HG03558 (cell line): ENCODE measurements around the gene C8G.

Experiments used
- ATAC-seq: cut with Tn5 transposase; IDR thresholded peaks from one replicate; pipeline ENCODE4 v1.9.1; 2021; ENCODE audit warnings: moderate number of reproducible peaks; ENCODE audit not compliant: unreplicated experiment; ENCODE audit errors: extremely low read depth

Gene C8G

DNA sequence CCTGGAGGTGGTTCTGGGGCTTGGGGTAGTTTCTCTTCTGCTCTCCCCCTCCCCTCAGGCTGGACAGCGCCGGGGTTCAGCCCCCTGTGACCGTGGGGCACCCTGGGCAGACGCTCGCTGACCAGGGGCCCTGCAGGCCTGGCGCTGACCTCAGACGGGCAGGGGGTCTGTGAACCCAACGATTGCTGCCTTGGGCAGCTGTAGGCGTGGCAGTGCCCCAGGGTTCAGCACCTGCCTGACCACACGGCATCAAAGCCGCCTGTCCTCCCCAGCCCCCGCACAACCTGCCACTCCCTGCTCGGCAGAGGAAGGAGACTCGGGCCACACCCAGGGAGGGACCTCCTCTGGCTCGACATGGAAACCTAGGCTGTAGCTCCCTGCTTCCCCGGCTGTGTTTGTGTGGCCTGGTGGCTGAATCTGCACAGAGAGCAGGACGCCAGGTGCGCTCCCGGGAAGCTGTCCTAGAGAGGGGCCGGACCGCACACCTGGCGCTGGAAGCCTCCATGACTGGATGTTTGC is 19.2 kb downstream of the C8G start:
- ATAC-seq, result no peak

DNA sequence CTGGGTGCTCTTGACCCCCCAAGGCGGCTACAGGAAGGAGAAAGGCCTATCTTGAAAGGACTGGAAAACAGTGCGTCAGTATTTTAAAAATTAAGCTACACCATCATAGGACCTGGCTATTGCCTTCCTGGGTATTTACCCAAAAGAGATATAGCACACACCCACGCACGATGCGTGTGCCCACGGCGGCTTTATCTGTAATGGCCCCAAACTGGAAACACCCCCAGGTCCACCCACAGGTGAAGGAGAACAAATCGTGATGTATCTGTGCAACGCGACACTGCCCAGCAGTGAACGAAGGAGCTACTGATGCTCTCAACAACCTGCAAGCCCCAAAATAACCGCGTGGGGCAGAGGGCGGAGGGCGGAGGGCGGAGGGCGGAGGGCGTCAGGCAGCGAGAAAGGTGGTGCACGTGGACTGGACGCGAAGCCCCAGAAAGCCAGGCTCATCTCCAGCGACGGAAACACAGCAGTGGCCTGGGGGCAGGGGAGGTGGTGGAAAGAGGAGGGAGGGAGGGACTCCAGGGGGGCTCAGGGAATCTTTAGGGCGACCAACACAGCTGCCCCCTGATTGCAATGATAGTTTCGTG is 19.9 kb downstream of the C8G start:
- no peak for ATAC-seq

DNA sequence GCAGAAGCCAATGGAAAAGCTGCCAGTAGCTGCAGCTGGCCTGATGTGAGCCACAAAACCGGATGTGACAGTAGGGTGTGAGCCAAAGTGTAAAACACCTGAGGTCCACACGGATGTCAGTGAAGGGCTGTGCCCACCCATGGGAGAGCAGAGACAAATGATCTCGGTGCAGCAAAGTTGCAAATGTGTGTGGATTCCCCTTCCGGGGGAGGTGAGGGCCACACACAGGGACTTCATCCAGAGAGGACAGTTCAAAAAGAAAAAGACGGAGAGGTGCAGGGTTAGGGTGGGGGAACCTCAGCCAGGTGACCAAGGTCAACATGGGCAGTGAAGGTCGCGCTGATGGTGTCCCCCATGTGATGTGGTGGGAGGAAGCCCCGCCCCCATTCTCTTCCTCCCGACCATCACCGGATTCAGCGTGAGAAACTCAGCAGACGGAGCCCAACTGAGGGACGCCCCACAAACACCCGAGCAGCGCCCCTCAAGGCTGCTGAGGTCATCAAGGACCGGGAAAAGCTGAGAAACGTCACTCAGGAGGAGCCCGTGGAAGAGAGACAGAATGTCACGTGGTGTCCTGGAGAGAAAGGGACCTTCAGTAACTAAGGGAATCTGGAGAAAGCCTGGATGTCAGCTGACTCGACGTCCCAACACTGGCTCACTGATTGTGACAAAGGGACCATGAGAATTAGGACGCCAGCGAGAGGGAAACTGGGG is 20.9 kb downstream of the C8G start:
- ATAC-seq, result no peak

DNA sequence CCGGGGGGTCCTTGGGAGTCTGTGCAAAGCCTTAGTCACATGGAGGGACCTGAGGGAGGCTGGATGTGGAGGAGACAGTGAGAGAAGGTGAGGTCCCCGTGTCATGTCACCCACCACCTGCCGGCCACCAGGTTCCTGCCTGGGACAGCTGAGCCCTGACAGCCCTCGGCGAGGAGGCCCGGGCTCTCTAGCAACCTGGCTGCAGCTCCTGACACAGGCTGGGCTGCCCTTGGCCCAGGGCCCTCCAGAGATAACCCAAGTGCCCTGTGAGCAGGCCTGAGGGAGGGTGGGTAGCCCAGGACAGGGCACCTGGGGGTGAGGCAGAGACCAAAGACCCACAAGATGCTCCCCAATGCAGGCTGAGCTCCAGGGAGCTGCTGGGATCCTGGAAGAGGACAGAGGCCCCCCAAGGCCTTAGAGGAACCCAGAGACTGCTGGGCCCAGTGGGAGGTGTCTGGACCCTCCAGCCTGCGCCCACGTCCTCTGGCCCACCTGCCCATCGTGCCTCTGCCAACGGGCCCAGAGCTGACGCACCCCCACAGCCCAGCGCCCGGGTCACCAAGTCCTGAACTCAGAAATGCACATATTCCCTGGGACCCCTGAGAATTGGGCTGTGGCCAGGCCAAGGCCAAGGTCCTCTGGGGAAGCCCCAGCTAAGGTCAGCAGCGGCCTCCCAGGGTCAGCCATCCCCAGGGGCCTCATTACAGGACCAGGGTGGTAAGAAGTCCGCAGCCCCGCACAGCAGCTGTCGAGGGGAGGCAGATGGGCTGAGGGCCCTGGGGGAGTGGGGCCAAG is 23.5 kb downstream of the C8G start:
- ATAC-seq, result no peak

DNA sequence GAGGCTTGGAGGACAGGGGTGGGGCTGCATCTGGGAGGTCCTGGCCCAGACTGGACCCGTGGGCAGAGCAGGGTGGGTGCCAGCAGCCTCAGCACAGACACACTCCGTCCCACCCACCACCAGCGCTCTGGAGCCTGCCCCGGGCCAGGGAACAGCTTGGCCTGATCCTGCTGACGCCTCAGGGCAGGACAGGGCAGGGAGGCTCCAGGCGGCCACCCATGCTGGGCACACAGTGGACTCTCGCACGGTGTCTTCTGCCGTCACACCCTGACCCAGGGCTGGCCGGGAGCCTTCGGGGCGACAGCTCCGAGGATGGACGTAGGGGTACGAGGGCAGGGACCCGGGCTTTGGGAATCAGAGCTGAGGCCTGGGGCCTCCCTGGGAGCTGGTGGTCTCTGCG is 24.1 kb downstream of the C8G start:
- no peak for ATAC-seq

DNA sequence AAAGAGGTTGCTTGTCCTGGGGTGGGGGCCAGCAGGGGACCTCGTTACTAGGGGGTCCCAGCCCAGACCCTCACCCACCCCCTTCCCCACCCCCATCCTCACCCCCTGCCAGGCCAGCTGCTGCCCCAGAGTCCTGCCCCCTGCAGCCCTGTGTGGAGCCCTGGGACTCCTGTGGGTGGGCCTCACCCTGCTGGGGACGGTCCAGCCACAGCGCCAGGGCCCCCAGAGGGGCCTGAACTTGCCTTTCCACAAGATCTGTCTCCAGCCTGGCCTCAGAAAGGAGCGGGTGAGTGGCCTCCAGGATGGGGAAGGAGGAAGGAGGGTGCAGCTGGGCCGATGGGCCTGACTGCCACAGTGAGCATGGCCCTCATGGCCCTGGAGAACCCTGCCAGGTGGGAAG is 24.7 kb downstream of the C8G start:
- ATAC-seq, result no peak

DNA sequence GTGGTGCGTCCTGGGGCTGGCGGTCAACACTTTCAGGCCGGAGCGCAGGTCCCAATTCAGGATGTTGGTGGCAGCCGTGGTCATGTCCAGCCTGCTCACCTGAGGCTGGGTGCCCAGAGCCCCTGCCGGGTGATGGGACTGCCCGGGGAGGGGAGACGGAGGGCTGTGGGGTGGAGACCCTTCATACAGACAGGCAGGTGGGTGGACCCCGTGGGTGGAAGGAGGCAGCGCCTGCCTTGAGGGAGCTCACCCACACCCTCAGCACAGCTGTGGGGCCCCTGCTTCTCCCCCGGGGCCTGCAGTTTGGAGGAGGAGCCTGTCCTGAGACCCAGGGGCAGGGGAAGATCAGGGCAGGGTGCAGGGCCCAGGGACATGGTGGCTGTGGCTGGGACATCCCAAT is 25.3 kb downstream of the C8G start:
- no peak for ATAC-seq

DNA sequence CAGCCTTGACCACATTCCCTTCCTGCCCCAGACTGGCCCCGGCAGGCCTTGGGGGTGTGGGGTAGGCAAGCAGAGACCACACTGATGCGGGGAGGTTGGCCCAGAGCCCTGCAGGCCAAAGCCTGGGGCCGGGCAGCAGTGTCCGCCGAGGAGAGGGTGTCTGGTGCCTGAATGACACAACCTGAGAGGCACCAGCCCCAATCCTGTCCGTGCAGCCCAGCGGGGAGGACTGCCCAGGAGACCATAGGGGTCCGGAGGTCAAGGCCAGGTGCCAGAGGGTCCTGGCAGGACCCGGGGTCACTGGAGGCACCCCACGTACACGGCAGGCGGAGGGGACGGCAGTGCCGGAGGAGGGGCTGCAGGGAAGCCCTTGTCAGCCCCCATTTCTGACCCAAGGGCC is 26.7 kb downstream of the C8G start:
- no peak for ATAC-seq

DNA sequence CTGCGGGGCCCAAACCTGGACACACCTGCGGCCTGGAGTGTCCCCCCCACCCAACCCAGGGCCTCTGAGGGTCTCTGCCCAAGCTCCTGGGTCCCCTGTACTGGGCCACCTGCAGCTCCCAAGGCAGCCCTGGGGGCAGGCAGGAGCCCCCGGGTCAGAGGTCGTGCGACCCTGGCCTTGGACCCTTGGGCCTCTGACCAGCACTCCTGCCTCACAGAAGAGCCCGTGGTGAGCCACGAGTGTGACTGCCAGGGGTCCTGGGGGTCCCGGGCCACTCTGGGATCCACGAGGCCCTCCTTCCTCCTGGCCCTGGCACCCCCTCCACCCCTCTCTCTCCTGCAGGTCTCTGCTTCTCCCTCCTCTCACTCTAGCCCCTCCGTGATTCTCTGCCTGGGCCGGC is 27.3 kb downstream of the C8G start:
- no peak for ATAC-seq

DNA sequence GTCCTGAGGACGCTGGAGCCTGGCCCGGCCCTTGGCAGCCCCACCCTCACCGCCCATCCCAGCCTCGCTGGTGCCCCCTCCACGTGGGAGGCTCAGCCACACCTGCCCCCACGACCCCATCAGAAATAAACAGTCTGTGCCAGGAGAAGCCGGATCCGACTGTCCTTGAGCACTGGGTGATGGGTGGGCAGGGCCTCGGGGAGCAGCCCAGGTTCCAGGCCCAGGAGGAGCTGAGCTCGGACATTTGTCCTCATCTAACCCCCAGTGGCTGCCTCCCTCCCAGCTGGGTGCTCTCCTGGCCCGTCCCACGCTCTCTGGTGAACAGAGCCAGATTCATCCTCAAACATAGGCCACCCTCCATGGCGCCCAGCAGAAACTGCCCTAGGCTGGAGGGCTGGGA is 27.7 kb downstream of the C8G start:
- no peak for ATAC-seq

DNA sequence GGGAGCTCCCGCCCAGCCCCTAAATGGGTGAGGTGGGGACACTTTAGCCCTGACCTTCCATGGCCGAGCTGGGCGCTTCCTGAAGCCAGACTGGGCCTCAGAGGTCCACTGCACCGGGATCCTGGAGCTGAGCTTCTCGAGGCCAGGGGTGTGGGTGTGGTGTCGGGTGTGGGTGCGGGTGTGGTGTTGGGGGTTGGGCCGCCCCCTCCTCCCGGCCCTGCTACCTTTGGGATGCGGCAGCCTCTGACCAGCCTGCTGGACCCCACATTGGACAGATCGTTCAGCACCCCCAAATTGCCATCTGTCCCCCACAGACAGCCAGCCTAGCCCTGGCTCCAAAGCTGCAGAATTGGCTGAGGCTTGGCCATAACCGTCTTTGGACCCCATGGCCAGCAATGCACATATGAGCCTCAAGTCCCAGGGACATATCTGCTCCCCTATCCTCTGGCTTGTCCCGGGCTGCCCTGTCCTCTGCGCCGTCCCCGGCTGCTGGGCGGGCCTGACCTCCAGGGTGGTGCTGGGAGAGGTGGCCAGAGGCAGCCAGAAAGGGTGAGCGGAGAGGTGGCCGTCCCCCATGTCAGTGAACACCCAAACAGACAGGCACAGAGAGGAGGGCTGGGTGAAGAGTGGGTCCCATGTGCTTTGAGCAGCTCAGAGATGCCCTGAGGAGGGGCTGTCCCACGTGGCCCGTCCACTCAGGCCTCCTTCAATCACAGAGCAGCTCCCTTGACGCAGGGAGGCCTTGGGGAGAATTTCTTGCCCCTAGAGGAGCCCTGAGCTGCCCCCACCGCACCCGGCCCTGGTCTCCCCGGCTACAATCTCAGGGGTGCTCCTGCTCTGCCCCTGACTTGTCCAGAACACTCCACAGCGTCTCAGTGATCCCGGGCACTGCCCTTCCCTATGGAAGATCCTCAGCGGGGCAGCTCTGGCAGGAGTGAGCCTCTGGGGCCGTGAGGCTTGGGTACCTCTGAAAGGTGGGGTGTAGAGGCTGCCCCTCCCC is 28.9 kb downstream of the C8G start:
- no peak for ATAC-seq

DNA sequence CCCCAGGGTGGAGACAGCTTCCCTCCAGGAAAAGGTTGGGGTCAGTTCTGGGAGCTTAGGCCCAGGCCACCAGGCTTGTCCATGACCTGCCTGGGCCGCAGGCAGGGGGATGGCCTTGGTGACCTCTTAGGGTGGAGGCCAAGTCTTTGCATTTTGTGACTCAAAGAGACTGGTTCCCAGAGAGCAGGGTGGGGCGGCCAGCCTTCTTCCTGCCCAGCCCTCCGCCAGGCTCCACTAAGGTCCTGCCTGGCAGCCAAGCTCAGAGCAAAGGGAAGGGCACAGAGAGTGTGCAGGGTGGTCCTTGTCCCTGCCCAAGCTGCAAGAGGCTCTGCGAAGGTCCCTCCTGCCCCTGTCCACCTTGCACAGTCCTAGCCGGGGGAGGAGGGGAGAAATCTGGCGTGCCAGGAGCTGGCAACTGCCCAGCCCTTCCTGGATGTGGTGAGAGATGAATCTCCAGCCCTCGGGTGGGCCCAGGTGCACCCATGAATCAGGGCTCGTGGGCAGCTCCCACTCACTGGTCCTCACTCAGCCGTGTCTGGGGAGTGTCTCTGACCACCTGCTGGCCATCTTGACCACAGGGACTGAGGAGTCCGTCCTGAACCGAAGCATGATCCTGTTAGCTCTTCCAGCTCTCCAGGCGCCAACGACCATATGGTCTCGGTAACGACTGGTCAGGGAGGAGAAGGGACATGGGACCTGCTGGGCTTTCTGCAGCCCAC is 29.9 kb downstream of the C8G start:
- ATAC-seq, result no peak

DNA sequence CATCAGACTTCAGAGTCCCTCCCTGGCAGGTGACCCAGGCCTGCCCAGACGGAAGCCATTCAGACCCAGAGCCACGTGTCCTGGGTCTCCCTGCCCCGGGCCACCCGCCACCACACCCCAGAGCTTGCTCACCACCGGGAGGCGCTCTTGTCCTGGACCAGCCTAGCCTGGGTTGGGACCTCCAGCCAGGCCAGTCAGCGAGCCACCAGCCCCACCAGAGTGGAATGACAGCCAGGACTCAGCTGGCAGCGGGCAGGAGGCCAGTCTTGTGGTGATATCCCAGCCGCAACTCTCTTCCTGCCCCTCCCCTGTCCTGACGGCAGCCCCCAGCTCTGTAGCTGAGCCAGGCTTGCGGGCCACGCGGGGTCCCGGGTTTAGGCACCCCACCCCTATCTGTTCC is 30.6 kb downstream of the C8G start:
- no peak for ATAC-seq

DNA sequence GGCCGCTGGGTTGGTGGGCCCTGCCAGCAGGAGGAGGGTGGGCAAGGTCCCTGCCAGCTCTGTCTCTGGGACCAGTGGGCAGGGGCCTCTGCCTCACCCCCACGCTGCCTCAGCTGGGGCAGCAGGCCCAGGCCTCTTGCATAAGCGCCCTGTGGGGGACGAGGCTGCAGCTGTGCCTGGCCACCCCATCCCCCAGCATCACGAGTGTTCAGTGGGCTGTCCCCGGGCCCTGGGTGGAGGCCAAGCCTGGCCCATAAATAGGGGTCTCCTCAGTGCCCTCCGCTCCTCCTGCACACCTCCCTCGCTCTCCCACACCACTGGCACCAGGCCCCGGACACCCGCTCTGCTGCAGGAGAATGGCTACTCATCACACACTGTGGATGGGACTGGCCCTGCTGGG is 32.2 kb downstream of the C8G start, which contains the start of gene PTGDS:
Gene PTGDS (plus strand): TSS at position 282 of the 400 bp plus-strand sequence. CDS start 75 bp downstream, at position 357.
- no peak for ATAC-seq

DNA sequence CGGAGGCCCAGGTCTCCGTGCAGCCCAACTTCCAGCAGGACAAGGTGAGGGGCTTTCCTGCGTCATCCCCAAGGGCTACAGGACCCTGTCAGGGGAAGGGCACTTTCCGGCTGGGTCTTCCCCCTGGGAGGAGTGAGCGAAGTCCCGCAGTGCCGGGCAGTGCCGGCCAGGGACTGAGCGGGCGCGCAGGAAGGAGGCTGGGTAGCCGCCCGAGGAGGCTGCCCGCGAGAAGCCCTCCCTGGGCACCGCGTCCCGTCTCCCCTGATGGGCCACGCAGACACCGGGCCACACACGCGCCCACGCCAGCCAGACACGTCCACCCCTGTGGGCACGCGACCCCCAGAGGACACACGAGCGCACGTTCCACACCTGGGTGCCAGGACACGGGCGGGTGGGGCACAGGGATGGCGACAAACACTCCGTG is 32.6 kb downstream of the C8G start:
- no peak for ATAC-seq

DNA sequence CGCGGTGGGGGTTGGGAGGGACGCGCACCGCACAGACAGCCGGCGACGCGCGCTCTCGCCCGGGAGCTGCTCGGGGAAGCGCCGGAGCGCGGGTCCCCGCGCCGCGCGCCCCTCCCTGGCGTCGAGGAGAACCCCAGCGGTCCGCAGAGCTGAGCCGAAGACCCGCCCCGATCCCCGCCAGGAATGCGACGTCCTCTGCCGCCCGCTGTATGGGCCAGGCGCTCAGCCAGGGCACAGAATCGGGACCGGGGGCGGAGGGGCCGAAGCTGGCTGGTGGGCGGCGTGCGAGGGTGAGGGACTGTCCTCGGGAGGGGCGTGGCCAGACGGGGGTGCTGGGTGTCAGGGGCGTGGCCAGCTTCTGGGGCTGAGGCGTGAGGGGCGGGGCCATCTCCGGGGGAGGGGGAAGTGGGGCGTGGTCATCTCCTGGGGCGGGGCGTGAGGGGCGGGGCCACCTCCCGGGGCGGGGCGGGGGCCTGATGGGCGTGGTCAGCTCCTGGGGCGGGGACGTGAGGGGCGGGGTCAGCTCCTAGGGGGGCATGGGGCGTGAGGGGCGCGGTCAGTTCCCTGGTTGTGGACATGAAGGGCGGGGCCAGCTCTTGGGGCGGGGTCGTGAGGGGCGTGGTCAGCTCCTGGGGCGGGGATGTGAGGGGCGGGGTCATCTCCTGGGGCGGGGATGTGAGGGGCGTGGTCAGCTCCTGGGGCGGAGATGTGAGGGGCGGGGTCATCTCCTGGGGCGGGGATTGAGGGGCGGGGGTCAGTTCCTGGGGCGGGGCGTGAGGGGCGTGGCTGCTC is 33.2 kb downstream of the C8G start:
- ATAC-seq, result no peak

DNA sequence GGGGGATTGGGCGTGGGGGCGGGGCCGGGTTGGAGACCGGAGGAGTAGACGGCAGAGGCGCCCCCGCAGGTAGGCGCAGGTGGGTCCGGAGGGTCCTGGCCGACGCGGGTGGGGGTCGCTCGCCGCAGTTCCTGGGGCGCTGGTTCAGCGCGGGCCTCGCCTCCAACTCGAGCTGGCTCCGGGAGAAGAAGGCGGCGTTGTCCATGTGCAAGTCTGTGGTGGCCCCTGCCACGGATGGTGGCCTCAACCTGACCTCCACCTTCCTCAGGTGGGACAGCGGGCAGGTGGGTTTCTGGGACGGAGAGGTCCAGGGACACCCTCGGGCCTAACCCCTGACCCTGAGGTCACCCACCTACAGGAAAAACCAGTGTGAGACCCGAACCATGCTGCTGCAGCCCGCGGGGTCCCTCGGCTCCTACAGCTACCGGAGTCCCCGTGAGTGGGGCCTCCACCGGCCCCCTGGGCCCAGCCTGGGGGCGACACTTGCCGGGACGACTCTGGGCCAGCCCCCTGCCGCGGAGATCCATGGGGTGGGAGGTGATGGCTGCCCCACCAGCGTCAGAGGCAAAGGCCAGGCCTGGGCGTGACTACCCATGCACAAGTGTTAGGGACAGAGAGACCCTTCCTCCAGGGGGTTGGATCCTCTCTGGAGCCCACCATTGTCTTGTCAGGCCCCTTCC is 34.0 kb downstream of the C8G start:
- no peak for ATAC-seq
